Measurements from ENCODE around the gene KIAA2012.
"Not testable (repeated sequence)": the region's sequence is repeated elsewhere in the genome, so short reads cannot be mapped to it uniquely, and the experiment has no call there.

Gene KIAA2012

DNA sequence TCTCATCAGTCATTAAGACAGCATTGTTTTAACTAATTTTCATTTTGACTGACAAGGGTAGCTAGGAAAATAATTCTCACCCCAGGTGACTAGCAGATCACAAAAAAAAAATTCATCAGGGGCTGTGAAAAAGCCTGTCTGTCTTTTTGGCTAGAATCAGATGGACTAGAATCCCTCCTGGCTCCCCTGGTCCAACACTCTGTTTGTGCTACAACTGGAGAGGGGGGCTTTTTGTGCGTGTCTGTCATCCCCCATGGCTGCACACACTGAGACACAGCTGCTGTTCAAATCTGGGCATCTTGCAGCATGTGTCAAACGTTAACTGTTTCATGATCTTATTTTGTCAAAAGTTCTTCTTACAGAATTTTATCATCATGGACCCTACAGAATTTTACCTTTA, 51.2 kb downstream of the KIAA2012 start:
- DNase-seq (ENCODE audit: low read depth) = no peak
- TF ChIP-seq, protein P1, sequence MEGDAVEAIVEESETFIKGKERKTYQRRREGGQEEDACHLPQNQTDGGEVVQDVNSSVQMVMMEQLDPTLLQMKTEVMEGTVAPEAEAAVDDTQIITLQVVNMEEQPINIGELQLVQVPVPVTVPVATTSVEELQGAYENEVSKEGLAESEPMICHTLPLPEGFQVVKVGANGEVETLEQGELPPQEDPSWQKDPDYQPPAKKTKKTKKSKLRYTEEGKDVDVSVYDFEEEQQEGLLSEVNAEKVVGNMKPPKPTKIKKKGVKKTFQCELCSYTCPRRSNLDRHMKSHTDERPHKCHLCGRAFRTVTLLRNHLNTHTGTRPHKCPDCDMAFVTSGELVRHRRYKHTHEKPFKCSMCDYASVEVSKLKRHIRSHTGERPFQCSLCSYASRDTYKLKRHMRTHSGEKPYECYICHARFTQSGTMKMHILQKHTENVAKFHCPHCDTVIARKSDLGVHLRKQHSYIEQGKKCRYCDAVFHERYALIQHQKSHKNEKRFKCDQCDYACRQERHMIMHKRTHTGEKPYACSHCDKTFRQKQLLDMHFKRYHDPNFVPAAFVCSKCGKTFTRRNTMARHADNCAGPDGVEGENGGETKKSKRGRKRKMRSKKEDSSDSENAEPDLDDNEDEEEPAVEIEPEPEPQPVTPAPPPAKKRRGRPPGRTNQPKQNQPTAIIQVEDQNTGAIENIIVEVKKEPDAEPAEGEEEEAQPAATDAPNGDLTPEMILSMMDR (IDR thresholded peaks at IDR 0.05; ENCODE audit: insufficient read depth, low read depth, low read length, missing control alignments) = no peak
- H3K4me3 ChIP-seq (ENCODE audit: low read depth, low read length) = no peak overlapping the region

GRCh38 chr2:202127687-202128331, 54.8 kb downstream of the KIAA2012 start:
- TF ChIP-seq, protein P1 (IDR thresholded peaks at IDR 0.05; ENCODE audit: insufficient read depth, low read depth, low read length, missing control alignments) = no peak
- no peak for DNase-seq (ENCODE audit: low read depth)
- H3K4me3 ChIP-seq (ENCODE audit: low read depth, low read length) = no peak overlapping the region

DNA sequence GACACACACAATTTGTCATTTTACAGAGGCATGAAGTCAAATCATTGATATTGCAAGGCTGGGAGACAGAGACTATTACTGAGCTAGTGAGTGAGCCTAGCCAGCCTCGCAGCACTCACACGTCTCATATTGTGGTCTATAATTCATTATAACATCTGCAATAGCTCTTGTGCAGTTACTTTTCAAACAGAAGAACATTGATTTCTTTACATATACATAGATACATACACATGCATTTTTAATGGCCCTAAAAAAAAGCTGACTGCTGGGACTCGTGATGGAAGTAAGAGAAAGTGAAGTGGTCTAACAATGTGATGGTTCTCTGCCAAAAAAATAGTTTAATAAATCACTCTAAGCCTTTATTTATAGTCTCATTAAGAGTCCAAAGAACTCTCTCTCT, 56.8 kb downstream of the KIAA2012 start:
- no peak overlapping the region for H3K4me3 ChIP-seq (ENCODE audit: low read depth, low read length)
- TF ChIP-seq, protein P1 (IDR thresholded peaks at IDR 0.05; ENCODE audit: insufficient read depth, low read depth, low read length, missing control alignments) = no peak
- no peak for DNase-seq (ENCODE audit: low read depth)

DNA sequence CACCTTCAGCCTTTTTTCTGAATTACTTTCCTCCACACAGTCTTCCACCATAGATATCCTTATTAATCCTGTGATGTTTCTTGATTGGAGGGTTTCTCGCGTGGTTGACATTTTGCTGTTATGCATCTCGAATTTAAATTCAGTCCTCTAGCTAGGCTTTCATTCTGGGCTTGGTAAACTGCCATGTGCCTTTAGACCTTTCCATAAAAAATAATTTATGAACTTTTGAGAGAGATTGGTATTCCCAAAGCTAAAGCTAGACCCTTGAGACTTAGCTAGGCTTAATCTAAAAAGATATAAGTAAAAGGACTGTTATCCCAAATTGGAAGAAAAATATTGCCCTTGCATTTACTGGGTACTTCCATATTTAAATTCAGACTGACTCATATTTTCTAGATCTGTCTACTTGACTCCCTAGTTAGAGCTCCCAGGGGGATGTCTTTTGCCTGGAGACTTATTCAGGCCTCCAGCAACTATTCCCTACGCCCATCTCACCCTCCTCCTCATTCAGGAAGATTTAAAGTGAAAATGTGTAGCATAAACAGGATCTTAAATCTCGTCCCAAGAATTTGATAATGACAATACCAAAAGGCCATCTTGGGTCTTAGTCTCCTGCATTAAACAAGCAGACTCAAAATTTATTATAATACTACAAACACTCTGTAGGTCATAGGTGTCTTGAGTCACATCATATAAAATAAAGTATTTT, 60.3 kb downstream of the KIAA2012 start:
- TF ChIP-seq, protein P1 (IDR thresholded peaks at IDR 0.05; ENCODE audit: insufficient read depth, low read depth, low read length, missing control alignments) = no peak
- DNase-seq (ENCODE audit: low read depth) = no peak
- no peak overlapping the region for H3K4me3 ChIP-seq (ENCODE audit: low read depth, low read length)

GRCh38 chr2:202133909-202134265, 60.8 kb downstream of the KIAA2012 start:
- TF ChIP-seq, protein P1 (IDR thresholded peaks at IDR 0.05; ENCODE audit: insufficient read depth, low read depth, low read length, missing control alignments) = no peak
- DNase-seq (ENCODE audit: low read depth) = no peak
- no peak overlapping the region for H3K4me3 ChIP-seq (ENCODE audit: low read depth, low read length)

GRCh38 chr2:202135091-202135874, 62.2 kb downstream of the KIAA2012 start:
- no peak for DNase-seq (ENCODE audit: low read depth)
- H3K4me3 ChIP-seq (ENCODE audit: low read depth, low read length) = no peak overlapping the region
- TF ChIP-seq, protein P1 (IDR thresholded peaks at IDR 0.05; ENCODE audit: insufficient read depth, low read depth, low read length, missing control alignments) = no peak

- not testable (repeated sequence) for DNase-seq (ENCODE audit: low read depth); H3K4me3 ChIP-seq (ENCODE audit: low read depth, low read length)
These were observed 63.0 kb downstream of the KIAA2012 start for GRCh38 chr2:202136039-202136438.

Measured in GM12865 (cell line).